GM12878 (cell line): ENCODE results near the gene SHISA2. TPM values are rescaled to one million over a fixed set of nuclear protein-coding genes. Genes with fewer than 3 reads are reported as not detected.

ENCODE experiments used
- RUNX3 ChIP-seq: IDR thresholded peaks from 2 replicates; pipeline ENCODE4 v1.6.1; 2012; ENCODE audit warnings: low read length, inconsistent platforms
- SMC3 ChIP-seq: IDR thresholded peaks from 2 replicates; pipeline ENCODE4 v1.6.1; 2011; ENCODE audit warnings: low read length, improper control_type of control experiment, borderline replicate concordance
- STAT1 ChIP-seq: fragments of 450-650 bp; conservative IDR thresholded peaks from 2 replicates; pipeline ENCODE4 v1.6.1; 2014; ENCODE audit warnings: antibody characterized with exemption, mild to moderate bottlenecking
- polyA plus RNA-seq, 11 experiments: library from polyadenylated mRNA; depleted of rRNA in 4 of 11; unstranded in 6 of 11; stranded (reverse) in 5 of 11; fragments of >200 nt; fragmentation: Nextera tagmentation in 4 of 11; fragmentation: Illumina TruSeq in 1 of 11; extraction: Ambion mirVana in 4 of 11; extraction: Trizol in 1 of 11; gene quantifications; 1 replicate in 1 of 11; 2 replicates in 10 of 11; pipeline versions ENCODE4 v1.2.1 to v1.2.3, GENCODE V29; 2011 to 2016; ENCODE audit warnings: inconsistent platforms in 2 of 11, missing spikeins in 2 of 11, low read depth in 1 of 11
- total RNA-seq, 4 experiments: library from RNA; depleted of rRNA in 3 of 4; stranded (reverse); fragments of >200 nt in 3 of 4; fragmentation: Illumina TruSeq in 1 of 4; extraction: Trizol in 1 of 4; gene quantifications; 2 replicates each; pipeline versions ENCODE4 v1.2.1 to v1.2.3, GENCODE V29; 2013 to 2021
- TF ChIP-seq, protein P1 (sequence below): fragments of 450-650 bp; IDR thresholded peaks from 2 replicates; pipeline ENCODE4 v1.6.1; 2017; ENCODE audit warnings: borderline replicate concordance

Gene SHISA2
- total and polyA plus RNA-seq, 10 of the 15 experiments (the other 5 are each of a cell fraction or from before 2014, with no cell fraction given), result 0.04 to 0.08 TPM; not detected in 8

DNA sequence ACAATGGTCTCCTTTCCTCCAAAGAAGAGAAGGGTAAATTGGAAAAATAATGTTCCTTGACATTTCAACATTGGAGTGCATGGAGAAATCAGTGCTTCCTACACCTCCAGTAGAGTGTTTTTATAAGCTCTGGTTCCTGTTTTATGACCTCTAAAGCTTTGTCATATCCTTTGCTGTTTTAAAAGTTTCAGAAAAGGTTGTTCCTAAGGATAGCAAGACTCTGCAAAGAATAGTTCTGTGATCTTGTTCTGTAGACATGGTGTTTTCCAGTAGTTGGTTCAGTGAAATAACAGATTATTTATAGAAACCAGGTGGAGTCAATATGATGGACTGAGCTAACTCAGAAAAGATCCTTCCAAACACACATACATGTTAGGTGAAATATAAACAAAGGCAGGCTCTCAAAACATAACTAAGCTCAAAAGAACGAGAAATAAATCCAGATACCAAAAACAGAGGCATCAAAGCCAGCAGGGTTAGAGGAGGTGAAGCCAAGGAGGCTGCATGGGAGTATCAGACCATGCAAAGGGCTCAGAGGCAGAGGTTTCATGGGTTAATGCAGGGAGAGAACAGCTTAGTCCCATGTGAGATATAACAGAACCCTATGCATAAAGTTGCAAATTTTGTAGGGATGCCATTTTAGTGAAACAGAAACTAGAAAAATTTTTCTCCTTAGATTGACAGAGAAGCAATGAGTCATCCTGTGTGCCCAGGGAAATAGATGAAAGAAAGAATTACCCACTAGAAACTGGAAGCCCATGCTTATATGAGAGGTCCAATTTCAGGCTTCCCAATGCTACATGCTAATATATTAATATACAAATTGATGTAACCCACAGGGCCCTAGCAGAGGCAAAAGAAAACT is 44.3 kb downstream of the SHISA2 start (continued):
- TF ChIP-seq, protein P1, sequence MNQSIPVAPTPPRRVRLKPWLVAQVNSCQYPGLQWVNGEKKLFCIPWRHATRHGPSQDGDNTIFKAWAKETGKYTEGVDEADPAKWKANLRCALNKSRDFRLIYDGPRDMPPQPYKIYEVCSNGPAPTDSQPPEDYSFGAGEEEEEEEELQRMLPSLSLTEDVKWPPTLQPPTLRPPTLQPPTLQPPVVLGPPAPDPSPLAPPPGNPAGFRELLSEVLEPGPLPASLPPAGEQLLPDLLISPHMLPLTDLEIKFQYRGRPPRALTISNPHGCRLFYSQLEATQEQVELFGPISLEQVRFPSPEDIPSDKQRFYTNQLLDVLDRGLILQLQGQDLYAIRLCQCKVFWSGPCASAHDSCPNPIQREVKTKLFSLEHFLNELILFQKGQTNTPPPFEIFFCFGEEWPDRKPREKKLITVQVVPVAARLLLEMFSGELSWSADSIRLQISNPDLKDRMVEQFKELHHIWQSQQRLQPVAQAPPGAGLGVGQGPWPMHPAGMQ, result no peak
- TF ChIP-seq STAT1 (no peak), SMC3 (no peak), RUNX3 (no peak)

Other genes with a start within 250 kb of the SHISA2 start
- gene RNF6, start 170.3 kb upstream of the SHISA2 start, total RNA-seq (2014; rRNA removed), result 28.6 and 32.2 TPM in 2 replicates
- 48.9 and 50.3 TPM in 2 replicates for gene RNF6, start 170.3 kb upstream of the SHISA2 start, total RNA-seq (2014; rRNA removed; fragmentation: Illumina TruSeq; extraction: Trizol)
- 31.3 and 32.4 TPM in 2 replicates for gene RNF6, start 170.3 kb upstream of the SHISA2 start, total RNA-seq (2021)
- 36.3 and 53.6 TPM in 2 replicates for gene RNF6, start 170.3 kb upstream of the SHISA2 start, polyA plus RNA-seq (2011; rRNA removed)
- gene RNF6, start 170.3 kb upstream of the SHISA2 start, polyA plus RNA-seq (2014; fragmentation: Illumina TruSeq; extraction: Trizol), result 40.3 and 54.0 TPM in 2 replicates
- 10 to 100 TPM; 19.0 to 26.8 TPM for gene RNF6, start 170.3 kb upstream of the SHISA2 start, polyA plus RNA-seq (2014; fragmentation: Nextera tagmentation; extraction: Ambion mirVana)
- 24.5 and 25.5 TPM in 2 replicates for gene RNF6, start 170.3 kb upstream of the SHISA2 start, polyA plus RNA-seq (2014; rRNA removed)
- 10 to 100 TPM; 53.0 to 54.0 TPM for gene RNF6, start 170.3 kb upstream of the SHISA2 start, polyA plus RNA-seq (2016; fragmentation: Nextera tagmentation; extraction: Ambion mirVana)
- 14.0 and 15.1 TPM in 2 replicates for gene CDK8, start 202.1 kb upstream of the SHISA2 start, total RNA-seq (2014; rRNA removed)
- gene CDK8, start 202.1 kb upstream of the SHISA2 start, total RNA-seq (2014; rRNA removed; fragmentation: Illumina TruSeq; extraction: Trizol), result 13.6 and 15.9 TPM in 2 replicates
- gene CDK8, start 202.1 kb upstream of the SHISA2 start, total RNA-seq (2021), result 15.5 and 16.4 TPM in 2 replicates
- gene CDK8, start 202.1 kb upstream of the SHISA2 start, polyA plus RNA-seq (2011; rRNA removed), result 23.5 and 27.8 TPM in 2 replicates
- gene CDK8, start 202.1 kb upstream of the SHISA2 start, polyA plus RNA-seq (2014; fragmentation: Illumina TruSeq; extraction: Trizol), result 21.3 and 21.5 TPM in 2 replicates
- 10 to 100 TPM in 1 of 2 experiments, 1 to 10 TPM in 1; 9.9 to 10.6 TPM for gene CDK8, start 202.1 kb upstream of the SHISA2 start, polyA plus RNA-seq (2014; fragmentation: Nextera tagmentation; extraction: Ambion mirVana)
- gene CDK8, start 202.1 kb upstream of the SHISA2 start, polyA plus RNA-seq (2014; rRNA removed), result 11.1 and 11.4 TPM in 2 replicates
- gene CDK8, start 202.1 kb upstream of the SHISA2 start, polyA plus RNA-seq (2016; fragmentation: Nextera tagmentation; extraction: Ambion mirVana), result 1 to 10 TPM; 8.6 to 9.6 TPM